CD4-positive, alpha-beta T cell treated with Interleukin-17A for 1 hour (primary cell): Measurements from ENCODE around the gene AUNIP.

ENCODE experiments used
- DNase-seq: peaks from one replicate; pipeline ENCODE4 v3.0.0-alpha.2; 2020

AUNIP gene, protein sequence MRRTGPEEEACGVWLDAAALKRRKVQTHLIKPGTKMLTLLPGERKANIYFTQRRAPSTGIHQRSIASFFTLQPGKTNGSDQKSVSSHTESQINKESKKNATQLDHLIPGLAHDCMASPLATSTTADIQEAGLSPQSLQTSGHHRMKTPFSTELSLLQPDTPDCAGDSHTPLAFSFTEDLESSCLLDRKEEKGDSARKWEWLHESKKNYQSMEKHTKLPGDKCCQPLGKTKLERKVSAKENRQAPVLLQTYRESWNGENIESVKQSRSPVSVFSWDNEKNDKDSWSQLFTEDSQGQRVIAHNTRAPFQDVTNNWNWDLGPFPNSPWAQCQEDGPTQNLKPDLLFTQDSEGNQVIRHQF

DNA sequence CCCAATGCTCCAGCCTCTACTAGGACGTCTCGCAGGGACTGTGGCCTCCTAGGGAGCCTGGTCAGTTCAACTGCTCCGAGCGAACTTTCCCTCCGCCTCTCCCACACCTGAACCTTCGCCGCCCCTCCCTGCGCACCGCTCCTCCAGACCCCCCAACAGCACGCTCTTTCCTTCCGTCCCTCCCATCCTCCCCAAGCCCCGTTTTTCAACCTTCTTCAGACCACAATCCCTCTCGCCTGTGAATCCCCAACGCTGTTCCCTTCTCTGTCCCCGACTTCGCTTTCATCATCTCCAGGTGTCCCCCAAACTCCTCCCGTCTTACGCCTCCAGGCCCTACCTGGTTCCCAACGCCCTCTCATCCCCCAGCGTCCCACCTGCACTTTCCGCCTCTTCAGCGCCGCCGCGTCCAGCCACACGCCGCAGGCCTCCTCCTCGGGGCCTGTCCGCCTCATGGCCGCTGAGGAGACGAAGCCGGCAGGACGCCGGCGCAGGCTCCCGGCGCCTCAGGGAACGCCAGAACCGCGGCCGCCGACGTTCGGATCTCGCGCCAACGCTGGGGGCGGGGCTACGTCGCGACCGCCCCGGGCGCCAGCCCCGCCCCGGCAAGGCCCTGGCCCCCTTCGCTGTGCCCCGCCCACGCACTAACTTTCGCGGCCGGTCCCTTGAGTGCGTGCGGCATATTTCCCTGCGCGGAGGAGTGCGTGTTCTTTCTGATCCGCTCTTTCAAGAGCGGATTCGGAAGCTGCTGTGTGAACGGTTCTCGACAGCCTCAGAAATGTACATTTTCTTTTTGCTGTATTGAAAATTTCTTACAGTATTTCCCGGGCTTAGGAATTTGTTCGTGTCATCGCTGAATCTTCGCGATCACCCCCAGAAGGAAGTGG, at the start of gene AUNIP:
TSS of gene AUNIP (minus strand) at position 552 of the 884 bp plus-strand sequence. CDS start at position 452, 100 bp downstream.
- DNase-seq, result peak; percentile 90

- no peak for DNase-seq
These were observed 49.8 kb upstream of the AUNIP start for GRCh38 chr1:25909040-25909439.

GRCh38 chr1:25908161-25908560, 48.9 kb upstream of the AUNIP start:
- DNase-seq, result no peak

GRCh38 chr1:25907601-25908000, 48.3 kb upstream of the AUNIP start:
- DNase-seq, result no peak

DNA sequence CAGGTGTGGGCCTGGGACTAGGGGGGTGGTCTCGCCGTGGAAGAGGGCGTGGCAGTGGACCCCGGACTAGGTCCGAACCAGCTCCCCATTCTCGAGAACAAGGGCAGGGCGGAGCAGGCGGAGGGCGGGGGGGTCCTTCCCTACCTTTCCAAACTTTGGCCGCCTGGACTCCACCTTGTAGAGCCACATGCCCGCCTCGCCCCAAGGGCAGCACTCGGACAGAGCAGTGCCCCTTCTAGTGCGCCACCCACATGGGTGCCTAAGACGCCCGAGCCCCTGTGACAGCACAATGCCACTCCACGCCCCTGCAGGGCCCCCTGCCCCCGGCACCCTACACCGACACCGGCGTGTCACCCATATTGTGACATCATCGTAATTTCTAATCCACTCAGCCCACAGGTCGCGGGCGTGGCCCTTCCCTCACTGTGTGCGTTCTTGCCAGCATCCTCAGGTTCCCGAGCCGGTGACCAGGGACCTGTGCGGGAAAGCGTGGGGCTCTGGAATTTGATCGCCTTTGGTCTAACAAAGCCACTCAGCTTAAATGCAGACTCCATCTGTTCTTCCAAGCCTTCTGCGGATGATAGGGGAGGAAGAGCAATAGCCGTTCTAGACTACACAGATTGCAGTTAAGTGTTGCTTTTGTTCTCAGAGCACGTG, 47.5 kb upstream of the AUNIP start:
- peak; percentile 49 for DNase-seq

GRCh38 chr1:25905680-25906643, 46.7 kb upstream of the AUNIP start, which contains the start of gene STMN1:
Gene STMN1, minus strand, starts transcription at chr1:25906419. Its CDS starts 1,743 bp downstream, at chr1:25904676.
- DNase-seq, result peak; percentile 90

GRCh38 chr1:25904943-25905679, 45.9 kb upstream of the AUNIP start:
- DNase-seq, result peak; percentile 94

- DNase-seq, result no peak
These were observed 44.7 kb upstream of the AUNIP start for GRCh38 chr1:25903986-25904385.

DNA sequence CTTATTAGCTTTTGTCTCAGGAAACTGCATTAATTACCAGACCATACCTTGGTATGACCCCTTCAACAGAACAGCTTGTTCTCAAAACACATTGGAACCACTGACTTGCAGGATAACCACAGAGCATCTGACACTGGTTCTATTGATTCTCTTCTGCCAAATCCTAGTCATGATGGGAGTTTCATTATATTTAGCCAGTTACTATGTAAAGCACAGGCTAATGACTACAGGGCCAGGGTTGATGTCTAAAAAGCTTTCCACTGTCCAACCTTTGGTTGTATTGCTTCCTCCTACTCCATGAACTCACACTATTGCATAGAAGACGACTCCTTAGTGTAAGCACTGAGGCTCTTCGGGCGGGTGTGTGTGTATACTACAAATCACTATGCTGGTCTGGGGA, 43.2 kb upstream of the AUNIP start:
- no peak for DNase-seq

DNA sequence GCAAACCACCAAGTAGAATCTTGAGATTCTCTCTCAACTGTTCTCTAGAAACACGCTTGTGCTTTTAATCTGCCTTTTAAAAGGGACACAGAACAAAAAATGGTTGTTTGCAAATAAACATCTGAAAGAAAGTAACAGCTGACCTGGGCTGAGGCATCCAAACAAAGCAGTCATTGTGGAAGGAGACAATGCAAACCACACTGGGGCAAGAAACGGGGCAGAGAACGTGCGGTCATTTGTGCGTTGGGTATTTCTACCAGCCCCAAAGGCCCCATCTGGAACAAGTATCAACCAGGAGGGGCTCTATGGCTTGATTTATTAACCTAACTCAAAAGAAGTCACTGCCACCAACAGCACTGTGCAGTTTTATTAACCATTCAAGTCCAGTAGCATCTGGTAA, 41.0 kb upstream of the AUNIP start:
- DNase-seq, result no peak

- no peak for DNase-seq
These were observed 40.5 kb upstream of the AUNIP start for GRCh38 chr1:25899792-25900191.

GRCh38 chr1:25898223-25899015, 39.2 kb upstream of the AUNIP start:
- DNase-seq, result no peak

DNA sequence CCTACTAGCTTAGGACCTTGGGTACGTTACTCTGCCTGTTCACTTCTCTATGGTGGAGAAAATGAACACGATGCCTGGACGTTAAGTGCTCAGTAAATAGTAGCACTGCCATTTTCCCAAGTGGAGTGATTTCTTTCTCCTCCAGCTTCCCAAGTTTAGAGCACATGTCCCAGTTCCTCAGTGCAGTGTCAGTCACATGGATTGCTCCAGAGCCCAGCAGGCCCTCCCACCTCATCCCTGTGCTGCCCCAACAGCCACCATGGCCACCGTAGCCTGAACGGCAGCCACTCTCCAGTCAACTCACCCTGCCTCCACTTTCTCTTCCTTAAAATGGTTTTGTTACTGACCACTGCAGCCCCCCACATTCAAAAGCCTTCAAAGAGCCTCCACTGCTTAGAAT, 38.5 kb upstream of the AUNIP start:
- no peak for DNase-seq

DNA sequence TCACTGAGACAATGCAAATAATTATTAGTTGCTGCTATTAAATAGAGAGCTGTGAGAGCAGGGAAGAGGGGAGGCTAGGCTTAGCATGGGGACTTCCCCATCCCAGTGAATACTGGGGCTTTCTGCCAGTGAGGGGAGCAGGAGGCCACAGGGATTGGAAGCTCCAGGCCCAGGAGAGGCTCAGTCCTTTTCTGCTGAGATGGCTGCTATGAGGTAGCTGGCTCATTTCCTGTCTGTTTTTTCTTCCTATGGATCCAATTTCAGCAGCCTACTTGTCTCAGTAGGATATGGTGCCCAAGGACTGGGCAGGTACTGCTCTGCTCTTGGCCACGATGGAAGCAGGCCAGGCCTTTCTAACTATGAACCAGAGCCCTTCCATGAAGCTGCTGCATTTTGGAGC, 37.0 kb upstream of the AUNIP start:
- no peak for DNase-seq

DNA sequence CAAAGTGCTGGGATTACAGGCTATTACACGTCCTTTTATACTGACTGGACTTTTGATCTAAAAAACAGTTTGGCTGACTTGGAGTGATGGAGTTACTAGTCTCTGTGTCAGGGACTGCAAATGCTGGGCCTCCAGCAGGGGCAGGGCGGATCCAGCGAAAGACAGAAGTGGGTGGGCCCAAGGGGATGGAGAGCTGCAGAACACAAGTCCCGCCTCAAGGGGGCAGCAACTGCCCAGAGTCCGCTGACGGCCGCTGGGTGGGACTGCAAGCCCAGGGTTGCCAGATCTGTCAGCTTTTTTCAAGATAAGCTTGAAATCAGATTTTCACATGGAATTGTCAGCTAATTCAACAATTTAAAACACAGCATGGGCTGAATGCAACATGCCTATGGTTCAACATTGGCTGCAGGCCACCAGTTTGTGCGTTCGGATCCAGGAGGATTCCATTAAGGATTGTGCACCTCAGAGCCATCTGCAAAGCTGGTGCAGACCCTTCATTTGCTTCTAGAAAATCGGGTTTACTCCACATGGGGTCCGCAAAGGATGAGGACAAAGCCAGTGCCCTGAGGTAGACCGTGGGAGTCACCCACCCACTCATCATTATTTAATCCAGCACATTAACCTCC, 36.2 kb upstream of the AUNIP start:
- peak; percentile 94 for DNase-seq

DNA sequence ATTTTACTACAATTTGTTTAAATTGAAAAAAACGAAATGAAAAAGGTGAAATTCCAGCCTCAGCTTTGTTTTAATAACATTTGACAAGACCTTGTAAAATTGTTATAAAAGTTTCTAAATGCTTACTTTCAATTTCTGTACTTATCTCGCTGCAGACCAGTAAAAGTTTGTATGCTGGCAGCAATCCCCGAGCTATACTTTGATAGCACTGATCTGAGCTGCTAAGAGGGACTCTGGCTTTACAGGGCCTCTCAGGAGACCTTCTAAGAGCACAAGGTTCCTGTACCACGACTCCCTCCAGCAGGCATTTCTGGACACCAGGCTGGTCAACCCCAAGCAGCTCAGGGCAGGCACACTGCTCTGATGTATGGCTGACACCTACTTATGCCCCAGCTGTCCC, 33.9 kb upstream of the AUNIP start:
- no peak for DNase-seq

- no peak for DNase-seq
These were observed 32.3 kb upstream of the AUNIP start for GRCh38 chr1:25891606-25892005.

- no peak for DNase-seq
These were observed 31.2 kb upstream of the AUNIP start for GRCh38 chr1:25890239-25891034.

- no peak for DNase-seq
These were observed 30.2 kb upstream of the AUNIP start for GRCh38 chr1:25889470-25889869.
